OCI-LY1 (cell line): ENCODE measurements around the gene SRMS.

Experiments
- H2AFZ ChIP-seq: fragments of 200-600 bp; sonication (generic), shearing (Covaris generic); 2 replicates; pipeline ENCODE4 v1.6.0; 2014; ENCODE audit warnings: antibody characterized with exemption, mild to moderate bottlenecking, low read length
- H3F3A ChIP-seq: fragments of 200-600 bp; sonication (generic), shearing (Covaris generic); 2 replicates; pipeline ENCODE4 v1.6.0; 2014; ENCODE audit warnings: mild to moderate bottlenecking, antibody characterized with exemption, low read length, moderate library complexity; ENCODE audit not compliant: insufficient read depth
- H3K27ac ChIP-seq: fragments of 200-600 bp; sonication (generic); 2 replicates; pipeline ENCODE4 v1.5.1; 2014; ENCODE audit warnings: low read length, mixed run types, mild to moderate bottlenecking, low read depth; ENCODE audit not compliant: poor library complexity, severe bottlenecking
- H3K27me3 ChIP-seq: fragments of 200-600 bp; sonication (generic); 2 replicates; pipeline ENCODE4 v1.6.0; 2014; ENCODE audit warnings: antibody characterized with exemption, mild to moderate bottlenecking, low read length, moderate library complexity; ENCODE audit not compliant: insufficient read depth
- H3K36me3 ChIP-seq: fragments of 200-600 bp; sonication (generic); 2 replicates; pipeline ENCODE4 v1.6.1; 2014; ENCODE audit warnings: mild to moderate bottlenecking, antibody characterized with exemption, low read length, moderate library complexity, mixed read lengths; ENCODE audit not compliant: insufficient read depth
- H3K4me1 ChIP-seq: fragments of 200-600 bp; sonication (generic); 2 replicates; pipeline ENCODE4 v1.5.1; 2014; ENCODE audit warnings: mild to moderate bottlenecking, low read length, moderate library complexity; ENCODE audit not compliant: insufficient read depth, severe bottlenecking
- H3K4me2 ChIP-seq: fragments of 200-600 bp; sonication (generic), shearing (Covaris generic); 2 replicates; pipeline ENCODE4 v1.6.1; 2014; ENCODE audit warnings: low read length
- H3K4me3 ChIP-seq: fragments of 200-600 bp; sonication (generic); 2 replicates; pipeline ENCODE4 v1.5.1; 2014; ENCODE audit warnings: low read length, low read depth, mild to moderate bottlenecking, mixed read lengths; ENCODE audit not compliant: poor library complexity, severe bottlenecking
- H3K79me2 ChIP-seq: fragments of 200-600 bp; shearing (Covaris generic); 2 replicates; pipeline ENCODE4 v1.6.1; 2016; ENCODE audit warnings: mixed run types, low read length, mixed read lengths; ENCODE audit not compliant: insufficient read depth
- H3K9ac ChIP-seq: fragments of 200-600 bp; sonication (generic), shearing (Covaris generic); 2 replicates; pipeline ENCODE4 v1.6.1; 2014; ENCODE audit warnings: mild to moderate bottlenecking, low read length, mixed read lengths
- H3K9me2 ChIP-seq: fragments of 200-600 bp; sonication (generic), shearing (Covaris generic); 2 replicates; pipeline ENCODE4 v1.6.1; 2014; ENCODE audit warnings: low read depth, mild to moderate bottlenecking, low read length, mixed read lengths
- H3K9me3 ChIP-seq: fragments of 200-600 bp; shearing (Covaris generic); 2 replicates; pipeline ENCODE4 v1.6.1; 2014; ENCODE audit warnings: low read length, mixed read lengths
- H4K20me1 ChIP-seq: fragments of 200-600 bp; sonication (generic), shearing (Covaris generic); 2 replicates; pipeline ENCODE4 v1.6.0; 2016; ENCODE audit warnings: mild to moderate bottlenecking, low read length; ENCODE audit not compliant: insufficient read depth
- EZH2 ChIP-seq: fragments of 200-600 bp; sonication (generic), shearing (Covaris generic); IDR thresholded peaks from 2 replicates; pipeline ENCODE4 v1.8.0; 2017; ENCODE audit warnings: borderline replicate concordance, mixed run types, mild to moderate bottlenecking, antibody characterized with exemption, low read length, moderate library complexity, mixed read lengths
- TF ChIP-seq, protein P1 (sequence below): fragments of 200-600 bp; sonication (generic), shearing (Covaris generic); IDR thresholded peaks from 2 replicates; pipeline ENCODE4 v1.5.1; 2017; ENCODE audit warnings: mild to moderate bottlenecking, antibody characterized with exemption, low read length, moderate library complexity, mixed read lengths

The SRMS gene

DNA sequence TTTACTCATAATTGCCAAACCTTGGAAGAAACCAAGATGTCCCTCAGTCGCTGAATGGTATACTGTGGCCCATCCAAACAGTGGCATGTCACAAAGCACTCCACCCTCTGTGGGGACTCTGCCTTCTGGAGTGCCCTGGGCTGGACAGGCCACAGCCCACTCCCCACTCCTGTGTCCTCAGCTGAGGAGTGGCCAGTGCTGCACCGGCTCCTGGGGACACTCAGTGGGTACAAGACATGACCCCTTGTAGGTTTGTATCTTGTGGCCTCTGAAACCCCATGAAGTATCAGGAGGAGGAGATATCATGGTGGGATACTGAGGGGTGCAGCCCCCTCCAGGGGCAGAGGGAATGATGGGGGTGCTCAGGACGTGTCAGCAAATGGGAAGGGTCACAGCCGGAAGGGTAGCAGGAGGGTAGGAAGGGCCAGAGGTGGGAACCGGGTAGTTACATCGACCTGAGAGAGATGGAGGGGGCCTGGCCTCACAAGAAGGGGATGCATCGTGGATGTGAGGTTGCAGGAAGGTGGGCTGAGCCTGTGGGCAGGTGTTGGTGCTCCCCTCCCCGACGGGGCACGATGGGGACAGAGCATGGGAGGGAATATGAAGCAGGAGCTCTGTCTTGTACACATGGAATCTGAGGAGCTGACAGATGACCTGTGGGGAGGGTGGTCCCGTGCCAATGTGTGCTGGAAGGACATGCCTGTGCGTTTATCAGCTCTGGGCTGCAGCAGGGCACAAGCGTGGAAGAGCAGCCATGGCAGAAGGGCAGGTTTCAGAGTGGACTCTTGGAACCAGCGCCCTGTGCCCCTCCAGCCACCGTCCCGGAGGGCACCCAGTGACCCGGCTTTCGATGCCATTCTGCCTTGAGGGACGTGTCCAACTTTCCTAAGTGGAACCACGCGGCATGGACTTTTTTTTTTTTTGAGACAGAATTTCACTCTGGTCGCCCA is 38.3 kb upstream of the SRMS start:
- Histone ChIP-seq H3K27ac (no peak overlapping the region), H3K79me2 (no peaks in the 10 kb centered on the region), H3K9ac (no peak overlapping the region), H2AFZ (no peak overlapping the region), H3K36me3 (peaks cover 18% of the 10 kb centered on the region), H3K4me1 (no peaks in the 10 kb centered on the region), H3K4me2 (no peak overlapping the region), H3F3A (no peaks in the 10 kb centered on the region), H3K4me3 (no peak overlapping the region), H4K20me1 (no peaks in the 10 kb centered on the region), H3K9me2 (no peaks in the 10 kb centered on the region), H3K27me3 (no peaks in the 10 kb centered on the region), H3K9me3 (no peaks in the 10 kb centered on the region)
- TF ChIP-seq, protein P1, sequence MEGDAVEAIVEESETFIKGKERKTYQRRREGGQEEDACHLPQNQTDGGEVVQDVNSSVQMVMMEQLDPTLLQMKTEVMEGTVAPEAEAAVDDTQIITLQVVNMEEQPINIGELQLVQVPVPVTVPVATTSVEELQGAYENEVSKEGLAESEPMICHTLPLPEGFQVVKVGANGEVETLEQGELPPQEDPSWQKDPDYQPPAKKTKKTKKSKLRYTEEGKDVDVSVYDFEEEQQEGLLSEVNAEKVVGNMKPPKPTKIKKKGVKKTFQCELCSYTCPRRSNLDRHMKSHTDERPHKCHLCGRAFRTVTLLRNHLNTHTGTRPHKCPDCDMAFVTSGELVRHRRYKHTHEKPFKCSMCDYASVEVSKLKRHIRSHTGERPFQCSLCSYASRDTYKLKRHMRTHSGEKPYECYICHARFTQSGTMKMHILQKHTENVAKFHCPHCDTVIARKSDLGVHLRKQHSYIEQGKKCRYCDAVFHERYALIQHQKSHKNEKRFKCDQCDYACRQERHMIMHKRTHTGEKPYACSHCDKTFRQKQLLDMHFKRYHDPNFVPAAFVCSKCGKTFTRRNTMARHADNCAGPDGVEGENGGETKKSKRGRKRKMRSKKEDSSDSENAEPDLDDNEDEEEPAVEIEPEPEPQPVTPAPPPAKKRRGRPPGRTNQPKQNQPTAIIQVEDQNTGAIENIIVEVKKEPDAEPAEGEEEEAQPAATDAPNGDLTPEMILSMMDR, result no peak
- TF ChIP-seq EZH2, result no peak

DNA sequence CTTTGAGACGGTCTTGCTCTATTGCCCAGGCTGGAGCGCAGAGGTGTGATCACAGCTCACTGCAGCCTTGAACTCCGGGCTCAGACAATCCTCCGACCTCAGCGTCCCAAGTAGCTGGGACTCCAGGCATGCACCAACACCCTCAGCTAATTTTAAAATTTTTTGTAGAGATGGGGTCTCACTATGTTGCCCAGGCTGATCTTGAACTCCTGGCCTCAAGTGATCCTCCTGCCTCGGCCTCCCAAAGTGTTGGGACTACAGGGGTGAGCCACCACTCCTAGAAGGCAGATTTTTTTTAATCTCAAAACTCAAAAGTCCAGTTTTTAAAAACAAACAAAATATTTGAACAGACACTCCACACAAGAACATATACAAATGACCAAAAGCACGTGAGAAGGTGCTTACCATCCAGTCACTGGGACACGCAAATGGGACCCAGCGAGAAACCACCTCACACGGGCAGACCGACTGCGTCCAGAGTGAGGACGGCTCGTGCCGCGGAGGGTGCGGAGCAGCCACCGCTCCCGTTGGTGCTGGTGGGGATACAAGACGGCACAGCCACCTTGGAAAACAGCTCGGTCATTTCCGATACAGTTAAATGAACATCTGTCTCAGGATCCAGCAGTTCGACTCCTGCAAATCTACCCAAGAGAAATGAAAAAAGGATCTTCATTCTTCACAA is 35.0 kb upstream of the SRMS start:
- no peaks in the 10 kb centered on the region for H3K4me1 ChIP-seq
- no peaks in the 10 kb centered on the region for H3K9me3 ChIP-seq
- no peaks in the 10 kb centered on the region for H4K20me1 ChIP-seq
- H3K4me3 ChIP-seq, result no peak overlapping the region
- no peak overlapping the region for H2AFZ ChIP-seq
- TF ChIP-seq, protein P1, result no peak
- TF ChIP-seq EZH2, result no peak
- no peak overlapping the region for H3K9ac ChIP-seq
- no peaks in the 10 kb centered on the region for H3F3A ChIP-seq
- no peaks in the 10 kb centered on the region for H3K79me2 ChIP-seq
- no peaks in the 10 kb centered on the region for H3K9me2 ChIP-seq
- H3K36me3 ChIP-seq, result no peaks in the 10 kb centered on the region; the same call in 1 of the 2 replicates
- H3K27ac ChIP-seq, result no peak overlapping the region
- no peak overlapping the region for H3K4me2 ChIP-seq
- H3K27me3 ChIP-seq, result peaks cover 10% of the 10 kb centered on the region; the same call in 1 of the 2 replicates

- Histone ChIP-seq H3K9me2 (no peaks in the 10 kb centered on the region), H3F3A (no peaks in the 10 kb centered on the region), H3K9ac (no peak overlapping the region), H3K9me3 (no peaks in the 10 kb centered on the region), H3K4me3 (no peak overlapping the region), H3K4me1 (no peaks in the 10 kb centered on the region), H3K4me2 (no peak overlapping the region), H2AFZ (no peak overlapping the region), H3K79me2 (no peaks in the 10 kb centered on the region), H4K20me1 (no peaks in the 10 kb centered on the region), H3K27ac (no peak overlapping the region), H3K36me3 (no peaks in the 10 kb centered on the region), H3K27me3 (peaks cover 10% of the 10 kb centered on the region; the same call in 1 of the 2 replicates)
- TF ChIP-seq, protein P1, result peak; percentile 63
- TF ChIP-seq EZH2, result no peak
These were observed 33.4 kb upstream of the SRMS start for GRCh38 chr20:63580796-63581461.
